Endodermal cell (in vitro differentiated cells): ENCODE data around the gene DLGAP5. TPM values are rescaled to one million over a fixed set of nuclear protein-coding genes. Genes with fewer than 3 reads are reported as not detected.
A peak's percentile ranks its signal among the peaks of the same experiment; 100 is the strongest.

Source experiments
- DNase-seq: peaks from one replicate; pipeline ENCODE4 v3.0.0-alpha.2; 2017
- H3K27ac ChIP-seq: 2 replicates; pipeline ENCODE4 v1.5.1; 2013; ENCODE audit warnings: mild to moderate bottlenecking, low read depth, low read length, moderate library complexity
- H3K27me3 ChIP-seq: 2 replicates; pipeline ENCODE4 v1.6.1; 2013; ENCODE audit warnings: mild to moderate bottlenecking, low read length, moderate library complexity; ENCODE audit not compliant: insufficient read depth, control insufficient read depth, poor library complexity, severe bottlenecking
- H3K36me3 ChIP-seq: 2 replicates; pipeline ENCODE4 v1.7.0; 2013; ENCODE audit warnings: mild to moderate bottlenecking, low read length, moderate library complexity; ENCODE audit not compliant: control insufficient read depth, insufficient read depth
- H3K4me1 ChIP-seq: one replicate; pipeline ENCODE4 v1.7.0; 2013; ENCODE audit warnings: low read length; ENCODE audit not compliant: control insufficient read depth, insufficient read depth
- H3K4me3 ChIP-seq: 2 replicates; pipeline ENCODE4 v1.5.1; 2013; ENCODE audit warnings: mild to moderate bottlenecking, low read length, moderate library complexity
- H3K9ac ChIP-seq: 2 replicates; pipeline ENCODE4 v1.6.1; 2013; ENCODE audit warnings: mild to moderate bottlenecking, low read length, moderate library complexity; ENCODE audit not compliant: poor library complexity, severe bottlenecking; ENCODE audit errors: extremely low read depth
- H3K9me3 ChIP-seq: 2 replicates; pipeline ENCODE4 v1.6.1; 2013; ENCODE audit warnings: mild to moderate bottlenecking, low read length, moderate library complexity; ENCODE audit not compliant: control insufficient read depth
- H3K27ac Mint-ChIP-seq: 2 replicates; pipeline ENCODE4 v1.8.0; 2020; ENCODE audit warnings: mixed read lengths
- H3K27me3 Mint-ChIP-seq: 2 replicates; pipeline ENCODE4 v1.8.0; 2021; ENCODE audit warnings: mild to moderate bottlenecking, mixed read lengths; ENCODE audit not compliant: insufficient read depth
- H3K36me3 Mint-ChIP-seq: 2 replicates; pipeline ENCODE4 v1.8.0; 2020; ENCODE audit warnings: low read depth, mixed read lengths
- H3K4me1 Mint-ChIP-seq: 2 replicates; pipeline ENCODE4 v1.8.0; 2020; ENCODE audit warnings: mixed read lengths
- H3K4me3 Mint-ChIP-seq: 2 replicates; pipeline ENCODE4 v1.8.0; 2020; ENCODE audit warnings: mild to moderate bottlenecking, moderate library complexity, mixed read lengths
- H3K9me3 Mint-ChIP-seq: 2 replicates; pipeline ENCODE4 v1.8.0; 2020; ENCODE audit warnings: mild to moderate bottlenecking, mixed read lengths
- CTCF ChIP-seq: fragments of 200-600 bp; sonication (generic); conservative IDR thresholded peaks from 2 replicates; pipeline ENCODE4 v1.5.0; 2021; ENCODE audit warnings: antibody characterized with exemption, mild to moderate bottlenecking
- WGBS, 2 experiments: methylation state at CpG; one replicate each; pipeline versions ENCODE4 v1.1.5 to v1.1.7; 2013; ENCODE audit warnings: missing lambda C conversion rate in 2 of 2, mixed read lengths in 1 of 2; ENCODE audit not compliant: insufficient coverage in 1 of 2, insufficient read length in 1 of 2; 5-methylcytosine and 5-hydroxymethylcytosine counted together
- total RNA-seq, 2 donors: library from RNA; stranded (reverse); fragmentation: NEBNext Ultra II Directional in 1 of 2; extraction: Animal tissue kit (Norgen Biotek cat#: 25700) in 1 of 2; gene quantifications; 2 replicates in 1 of 2; 3 replicates in 1 of 2; pipeline ENCODE4 v1.2.1, GENCODE V29; 2021

DLGAP5 gene
- total RNA-seq, 2 donors from 2014 or later: 71.1 to 112 TPM

- no peaks in the 10 kb centered on the region for H3K36me3 Mint-ChIP-seq
- no peak overlapping the region for H3K27ac ChIP-seq
- H3K36me3 ChIP-seq: no peaks in the 10 kb centered on the region
- H3K9ac ChIP-seq: no peak overlapping the region
- TF ChIP-seq CTCF: no peak
- H3K4me3 Mint-ChIP-seq: no peak overlapping the region
- H3K4me1 ChIP-seq: peaks cover 5% of the 10 kb centered on the region
- H3K27me3 Mint-ChIP-seq: peaks cover 53% of the 10 kb centered on the region
- no peaks in the 10 kb centered on the region for H3K9me3 Mint-ChIP-seq
- WGBS, 2 experiments: 91 to 100% methylated on average over 4 to 8 of the region's 8 CpGs
- H3K4me3 ChIP-seq: no peak overlapping the region
- H3K27ac Mint-ChIP-seq: no peak overlapping the region
- H3K9me3 ChIP-seq: no peaks in the 10 kb centered on the region
- H3K4me1 Mint-ChIP-seq: peaks cover 20% of the 10 kb centered on the region
- DNase-seq: no peak
- H3K27me3 ChIP-seq: peaks cover 43% of the 10 kb centered on the region
Measured at GRCh38 chr14:55124774-55125386, 66.5 kb downstream of the DLGAP5 start.

- 93 to 100% methylated on average over 7 to 9 of the region's 9 CpGs for WGBS, 2 experiments
- TF ChIP-seq CTCF: no peak
- Histone ChIP-seq H3K36me3 (no peaks in the 10 kb centered on the region), H3K9ac (no peak overlapping the region), H3K27ac (no peak overlapping the region), H3K4me3 (no peak overlapping the region), H3K4me1 (peaks cover 5% of the 10 kb centered on the region), H3K9me3 (no peaks in the 10 kb centered on the region), H3K27me3 (peaks cover 35% of the 10 kb centered on the region)
- no peak overlapping the region for H3K27ac Mint-ChIP-seq
- no peaks in the 10 kb centered on the region for H3K9me3 Mint-ChIP-seq
- DNase-seq: peak; percentile 32
- H3K4me1 Mint-ChIP-seq: peaks cover 19% of the 10 kb centered on the region
- H3K36me3 Mint-ChIP-seq: no peaks in the 10 kb centered on the region
- H3K4me3 Mint-ChIP-seq: no peak overlapping the region
- peaks cover 46% of the 10 kb centered on the region for H3K27me3 Mint-ChIP-seq
Measured at GRCh38 chr14:55123852-55124639, 67.3 kb downstream of the DLGAP5 start.

- Mint-ChIP-seq H3K4me1 (peaks cover 21% of the 10 kb centered on the region), H3K27ac (no peak overlapping the region), H3K9me3 (no peaks in the 10 kb centered on the region), H3K36me3 (no peaks in the 10 kb centered on the region), H3K4me3 (no peak overlapping the region), H3K27me3 (peaks cover 39% of the 10 kb centered on the region)
- Histone ChIP-seq H3K27ac (no peak overlapping the region), H3K9me3 (no peaks in the 10 kb centered on the region), H3K9ac (no peak overlapping the region), H3K4me3 (no peak overlapping the region), H3K36me3 (no peaks in the 10 kb centered on the region), H3K4me1 (peaks cover 5% of the 10 kb centered on the region), H3K27me3 (peaks cover 25% of the 10 kb centered on the region)
- TF ChIP-seq CTCF: no peak
- 66 to 85% methylated on average over 6 to 8 of the region's 8 CpGs for WGBS, 2 experiments
- DNase-seq: no peak
Measured at GRCh38 chr14:55123101-55123500, 68.3 kb downstream of the DLGAP5 start.
